NCI-H2029 (cell line): Measurements from ENCODE around the gene VAV2.
A peak's percentile ranks its signal among the peaks of the same experiment; 100 is the strongest.
"Not testable (repeated sequence)": the region's sequence is repeated elsewhere in the genome, so short reads cannot be mapped to it uniquely, and the experiment has no call there.

Experiments used
- DNase-seq: peaks from one replicate; lab custom pipeline; 2025; lab: John Stamatoyannopoulos, UW

The VAV2 gene

DNA sequence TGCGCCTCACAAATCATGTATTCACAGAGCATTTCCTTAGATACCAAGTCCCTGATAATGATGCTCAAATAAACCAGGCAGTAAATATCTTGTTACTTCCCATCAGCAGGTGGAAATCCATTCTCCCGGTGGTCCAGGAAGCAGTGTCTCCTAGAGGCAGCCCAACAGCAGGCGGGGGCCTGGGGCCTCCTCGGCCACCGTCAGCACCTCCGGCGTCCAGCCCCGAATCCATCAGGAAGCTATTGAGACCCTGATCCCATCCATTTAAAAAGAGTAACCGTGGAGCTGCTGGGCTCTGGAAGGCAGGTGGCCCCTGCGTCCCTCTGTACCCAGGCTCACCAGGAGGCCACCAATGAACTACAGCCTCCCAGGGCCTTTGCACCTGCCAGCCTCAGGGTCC is 54.0 kb downstream of the VAV2 start:
- no peak for DNase-seq

- no peak for DNase-seq
Measured at GRCh38 chr9:133937120-133937519, 55.0 kb downstream of the VAV2 start.

GRCh38 chr9:133935328-133936005 is 56.7 kb downstream of the VAV2 start:
- DNase-seq: peak; percentile 29

- DNase-seq: no peak
Measured at GRCh38 chr9:133934482-133935232, 57.5 kb downstream of the VAV2 start.

DNA sequence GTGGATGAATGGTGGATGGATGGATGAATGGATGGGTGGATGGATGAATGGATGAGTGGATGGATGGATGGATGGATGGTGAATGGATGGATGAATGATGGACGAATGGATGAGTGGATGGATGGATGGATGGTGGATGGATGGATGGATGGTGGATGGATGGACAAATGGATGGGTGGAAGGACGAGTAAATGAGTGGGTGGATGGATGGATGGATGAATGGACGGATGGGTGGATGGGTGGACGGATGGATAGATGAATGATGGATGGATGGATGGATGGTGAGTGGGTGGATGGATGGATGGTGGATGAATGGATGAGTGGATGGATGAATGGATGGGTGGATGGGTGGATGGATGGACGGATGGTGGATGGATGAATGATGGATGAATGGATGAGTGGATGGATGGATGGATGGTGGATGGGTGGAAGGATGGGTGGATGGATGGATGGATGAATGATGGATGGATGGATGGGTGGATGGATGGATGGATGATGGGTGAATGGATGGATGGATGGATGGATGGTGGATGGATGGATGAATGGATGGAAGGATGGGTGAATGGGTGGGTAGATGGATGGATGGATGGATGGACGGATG is 58.6 kb downstream of the VAV2 start:
- DNase-seq: no peak

- peak; percentile 51 for DNase-seq
Measured at GRCh38 chr9:133932633-133933032, 59.5 kb downstream of the VAV2 start.

GRCh38 chr9:133932181-133932580 is 59.9 kb downstream of the VAV2 start:
- DNase-seq: no peak

DNA sequence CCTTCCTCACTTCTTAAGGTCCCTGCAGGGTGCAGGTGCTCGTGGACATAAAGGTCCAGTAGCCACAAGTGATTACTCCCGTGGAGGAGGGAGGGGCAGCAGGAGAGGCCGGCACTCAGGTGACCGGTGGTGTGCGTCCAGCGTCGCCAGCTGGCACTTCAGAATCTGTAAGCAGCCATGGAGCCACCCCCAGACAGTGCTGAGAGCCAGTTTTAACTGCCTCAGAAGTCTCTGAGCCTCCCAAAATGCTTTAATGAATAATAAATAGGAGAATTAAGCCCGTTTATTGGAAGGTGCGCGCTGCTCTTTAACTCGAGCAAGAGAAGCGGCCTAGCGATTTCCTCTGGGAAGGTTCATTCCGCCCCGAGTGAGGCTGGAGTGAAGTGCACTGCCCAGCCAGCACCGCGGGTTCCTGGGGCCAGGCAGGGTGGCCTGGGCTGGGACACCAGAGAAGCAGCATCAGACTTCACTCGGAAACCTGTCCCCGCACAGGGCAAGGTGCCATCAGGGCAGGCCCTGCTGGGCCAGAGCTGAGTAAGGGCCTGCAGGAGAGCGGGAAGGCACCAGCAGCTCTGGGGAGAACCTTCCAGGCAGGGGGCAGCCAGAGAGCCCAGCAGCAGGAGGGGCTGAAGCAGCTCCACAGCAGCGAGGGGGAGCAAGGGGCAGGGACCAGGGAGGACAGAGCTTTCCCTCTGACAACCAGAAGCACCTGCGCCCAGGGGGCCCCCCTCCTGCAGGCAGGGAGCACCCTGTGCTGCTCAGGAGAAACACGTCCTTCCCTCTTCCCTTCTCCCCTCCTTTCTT is 61.2 kb downstream of the VAV2 start:
- DNase-seq: peak; percentile 52

GRCh38 chr9:133930046-133930681 is 62.0 kb downstream of the VAV2 start:
- no peak for DNase-seq

DNA sequence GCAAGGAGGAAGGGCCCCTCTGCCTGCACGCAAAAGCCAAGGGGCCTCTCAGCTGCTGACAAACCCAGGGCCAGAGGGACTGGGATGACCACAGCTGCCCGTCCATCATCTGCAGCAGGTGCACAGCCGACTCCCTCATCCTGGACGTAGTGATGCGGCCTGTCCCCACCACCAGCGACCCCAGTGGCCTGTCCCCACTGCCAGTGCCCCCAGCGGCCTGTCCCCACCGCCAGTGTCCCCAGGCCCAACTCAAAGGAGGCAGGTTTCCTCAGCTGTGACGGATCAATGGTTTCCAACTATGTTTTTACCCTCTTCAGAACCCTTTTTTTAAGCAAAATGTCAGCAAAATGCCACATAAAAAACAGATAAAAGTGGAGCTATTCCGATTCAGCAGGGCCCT is 62.5 kb downstream of the VAV2 start:
- DNase-seq: no peak

GRCh38 chr9:133928248-133928764 is 63.8 kb downstream of the VAV2 start:
- DNase-seq: no peak

- DNase-seq: no peak
Measured at GRCh38 chr9:133927041-133927440, 65.1 kb downstream of the VAV2 start.

DNA sequence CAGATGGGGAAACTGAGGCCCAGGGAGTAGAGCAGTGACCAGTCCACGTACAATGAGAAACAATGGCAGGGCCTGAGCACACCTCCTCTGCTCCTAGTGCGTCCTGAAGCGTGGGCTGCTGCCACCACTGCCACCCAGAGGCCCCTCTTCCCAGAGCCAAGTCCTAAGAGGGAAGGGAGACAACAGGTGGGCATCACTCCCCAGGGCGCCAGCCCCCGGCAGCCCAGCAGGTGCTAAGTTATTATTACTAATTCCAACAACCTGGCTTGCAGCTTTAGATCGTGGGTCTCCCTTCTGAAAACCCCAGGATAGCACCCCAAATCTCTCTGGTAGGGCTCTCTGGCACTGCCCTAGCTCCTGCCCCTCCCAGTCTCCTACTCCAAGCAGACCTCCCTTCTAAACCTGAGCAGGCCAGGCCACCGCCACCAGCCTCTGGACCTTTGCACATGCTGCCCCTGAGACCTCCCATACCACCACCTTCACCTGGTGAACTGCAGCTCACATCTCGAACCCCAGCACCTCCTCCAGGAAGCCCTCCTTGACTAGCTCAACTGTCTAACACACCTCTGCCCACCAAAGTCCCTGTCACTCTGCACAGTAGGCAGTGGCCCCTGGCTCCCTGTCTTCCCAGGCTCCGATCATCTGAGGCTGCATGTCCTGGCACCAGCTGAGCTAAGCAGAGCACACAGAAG is 65.8 kb downstream of the VAV2 start:
- no peak for DNase-seq

DNA sequence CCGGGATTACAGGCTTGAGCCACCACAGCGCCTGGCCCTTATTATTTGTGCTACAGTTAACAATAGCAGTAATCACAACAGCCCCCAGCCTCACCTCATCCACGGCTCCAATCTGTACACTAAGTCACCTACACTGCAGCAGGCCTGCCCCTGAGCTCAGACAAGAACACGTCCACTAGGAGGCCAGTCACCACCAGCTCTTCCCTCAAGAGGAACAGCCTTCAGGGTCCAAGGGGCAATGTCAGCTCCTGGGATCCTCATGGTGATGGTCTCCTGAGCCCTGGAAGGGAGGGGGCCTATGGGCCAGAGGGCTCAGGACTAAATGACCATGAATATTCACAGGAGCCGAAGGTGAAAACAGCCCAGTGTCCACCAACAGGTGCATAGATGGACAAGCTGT is 67.7 kb downstream of the VAV2 start:
- DNase-seq: no peak

DNA sequence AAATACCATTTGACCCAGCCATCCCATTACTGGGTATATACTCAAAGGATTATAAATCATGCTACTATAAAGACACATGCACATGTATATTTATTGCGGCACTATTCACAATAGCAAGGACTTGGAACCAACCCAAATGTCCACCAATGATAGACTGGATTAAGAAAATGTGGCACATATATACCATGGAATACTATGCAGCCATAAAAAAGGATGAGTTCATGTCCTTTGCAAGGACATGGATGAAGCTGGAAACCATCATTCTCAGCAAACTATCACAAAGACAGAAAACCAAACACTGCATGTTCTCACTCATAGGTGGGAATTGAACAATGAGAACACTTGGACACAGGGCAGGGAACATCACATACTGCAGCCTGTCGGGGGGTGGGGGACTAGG is 68.5 kb downstream of the VAV2 start:
- DNase-seq: not testable (repeated sequence)

DNA sequence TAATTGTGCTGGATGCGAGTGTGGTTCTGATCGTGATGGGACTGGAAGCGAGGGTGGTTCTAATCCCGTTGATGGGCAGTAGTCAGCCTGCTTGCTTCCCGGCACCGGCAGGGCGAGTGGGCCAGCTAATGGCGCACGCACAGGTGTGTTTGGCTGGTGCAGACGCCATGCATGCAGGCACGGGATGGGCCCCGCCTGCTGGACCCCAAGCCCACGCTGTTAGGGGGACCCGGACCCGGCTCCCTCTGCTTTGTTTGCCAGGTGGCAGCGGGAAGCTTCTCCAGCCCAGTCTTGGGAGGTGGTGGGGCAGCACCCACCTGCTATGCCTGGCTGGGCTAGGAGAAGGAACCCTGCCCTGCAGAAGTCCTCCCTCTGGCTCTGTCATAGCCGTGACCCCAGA is 70.3 kb downstream of the VAV2 start:
- DNase-seq: no peak

DNA sequence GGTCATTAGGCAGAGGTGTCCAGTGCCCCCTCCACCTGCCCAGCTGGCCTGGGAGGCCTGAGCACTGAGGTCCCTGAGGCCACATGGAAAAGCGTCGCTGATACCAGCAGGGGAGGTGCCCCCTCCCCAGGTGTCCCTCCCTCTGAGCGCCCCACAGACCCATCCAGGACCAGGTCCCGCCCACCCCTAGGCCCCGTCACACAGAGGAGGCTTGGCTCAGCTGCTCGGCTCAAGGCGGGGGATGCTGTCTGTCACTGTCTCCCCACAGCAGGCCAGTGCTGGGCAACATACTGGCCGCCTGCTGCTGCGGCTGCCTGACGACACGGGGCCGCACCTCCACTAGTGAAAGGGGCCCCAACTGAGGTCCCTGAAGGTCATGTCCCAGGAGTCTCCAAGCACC is 71.7 kb downstream of the VAV2 start:
- no peak for DNase-seq

- DNase-seq: no peak
Measured at GRCh38 chr9:133919253-133920115, 72.6 kb downstream of the VAV2 start.

- DNase-seq: no peak
Measured at GRCh38 chr9:133918111-133918813, 73.9 kb downstream of the VAV2 start.

DNA sequence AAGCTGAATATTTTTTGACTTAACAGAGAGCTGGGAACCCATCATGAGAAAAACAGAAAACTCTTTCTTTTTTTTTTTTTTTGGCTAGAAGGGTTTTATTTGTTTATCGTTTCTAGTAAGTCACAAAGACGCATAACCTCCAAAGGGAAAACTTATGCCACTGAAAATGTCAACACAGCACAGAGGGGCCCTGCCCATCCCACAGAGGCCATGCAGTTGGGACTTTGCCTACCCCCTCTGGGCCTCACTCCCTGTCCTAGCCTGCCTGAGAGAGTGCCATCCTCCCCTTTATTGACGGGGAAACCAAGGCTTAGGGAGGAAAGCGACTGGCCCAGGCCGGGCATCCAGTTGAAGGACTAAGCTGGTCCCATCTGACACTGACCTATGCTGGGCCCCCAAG is 74.7 kb downstream of the VAV2 start:
- no peak for DNase-seq
